HL-60/S4 treated with phorbol 12-myristate 13-acetate at 8.2 ng/mL for 4 days and 3 days (cell line): Measurements from ENCODE around the gene CAMTA2.

ENCODE experiments used
- in situ Hi-C: fragments of 300-500 bp; cut with MboI; formaldehyde crosslinking; loops from 2 replicates; pipeline ENCODE4 v1.15.0; 2022; ENCODE audit warnings: low sequenced_read_pairs

CAMTA2 gene

GRCh38 chr17:5002121-5002788 is 14.8 kb upstream of the CAMTA2 start:
- in situ Hi-C loops, result no loop called here

GRCh38 chr17:5000237-5000639 is 12.8 kb upstream of the CAMTA2 start:
- in situ Hi-C loops, result no loop called here

- in situ Hi-C loops, result no loop called here
Observed at GRCh38 chr17:4999430-5000093, 12.1 kb upstream of the CAMTA2 start.

GRCh38 chr17:4998732-4999429 is 11.4 kb upstream of the CAMTA2 start:
- in situ Hi-C loops, result no loop called here

- in situ Hi-C loops, result no loop called here
Observed at GRCh38 chr17:4998027-4998731, 10.7 kb upstream of the CAMTA2 start.

- in situ Hi-C loops, result no loop called here
Observed at GRCh38 chr17:4997302-4998026, 10.0 kb upstream of the CAMTA2 start, which contains the start of the genes INCA1 and KIF1C. Gene INCA1, minus strand, starts transcription at chr17:4997522. Its CDS starts 3,085 bp downstream, at chr17:4994437. Gene KIF1C, plus strand, starts transcription at chr17:4997950. Its CDS starts 2,297 bp downstream, at chr17:5000247.

GRCh38 chr17:4994081-4994595 is 6.7 kb upstream of the CAMTA2 start:
- in situ Hi-C loops, result no loop called here

GRCh38 chr17:4987767-4988567 is 492 bp upstream of the CAMTA2 start:
- in situ Hi-C loops, result no loop called here

- in situ Hi-C loops, result no loop called here
Observed at GRCh38 chr17:4986403-4986802, 1.1 kb downstream of the CAMTA2 start.

- in situ Hi-C loops, result no loop called here
Observed at GRCh38 chr17:4982305-4982704, 5.2 kb downstream of the CAMTA2 start.

- in situ Hi-C loops, result no loop called here
Observed at GRCh38 chr17:4980644-4981216, 6.7 kb downstream of the CAMTA2 start.

GRCh38 chr17:4978726-4979125 is 8.7 kb downstream of the CAMTA2 start:
- in situ Hi-C loops, result no loop called here

GRCh38 chr17:4974115-4974670 is 13.3 kb downstream of the CAMTA2 start:
- in situ Hi-C loops, result no loop called here

GRCh38 chr17:4973256-4974114 is 14.0 kb downstream of the CAMTA2 start:
- in situ Hi-C loops, result no loop called here

GRCh38 chr17:4972752-4973151 is 14.7 kb downstream of the CAMTA2 start:
- in situ Hi-C loops, result no loop called here

- in situ Hi-C loops, result no loop called here
Observed at GRCh38 chr17:4972322-4972721, 15.2 kb downstream of the CAMTA2 start.

- in situ Hi-C loops, result no loop called here
Observed at GRCh38 chr17:4971826-4972225, 15.6 kb downstream of the CAMTA2 start.

GRCh38 chr17:4970273-4970672 is 17.2 kb downstream of the CAMTA2 start:
- in situ Hi-C loops, result no loop called here
